HUES64 (cell line): ENCODE results near the gene ANXA2R.
"Not testable (repeated sequence)": the region's sequence is repeated elsewhere in the genome, so short reads cannot be mapped to it uniquely, and the experiment has no call there.

Source experiments
- H3K27ac ChIP-seq: 2 replicates; pipeline ENCODE4 v1.7.0; 2013; ENCODE audit warnings: low read depth, low read length, inconsistent platforms
- H3K27me3 ChIP-seq: 2 replicates; pipeline ENCODE4 v1.6.1; 2013; ENCODE audit warnings: mild to moderate bottlenecking, low read length; ENCODE audit not compliant: insufficient read depth
- H3K36me3 ChIP-seq: 2 replicates; pipeline ENCODE4 v1.6.1; 2013; ENCODE audit warnings: mild to moderate bottlenecking, low read length; ENCODE audit not compliant: insufficient read depth
- H3K4me1 ChIP-seq: 2 replicates; pipeline ENCODE4 v1.6.1; 2013; ENCODE audit warnings: mild to moderate bottlenecking, low read length, moderate library complexity; ENCODE audit not compliant: insufficient read depth
- H3K4me3 ChIP-seq: 2 replicates; pipeline ENCODE4 v1.5.1; 2013; ENCODE audit warnings: mild to moderate bottlenecking, low read length, moderate library complexity
- H3K9ac ChIP-seq: 2 replicates; pipeline ENCODE4 v1.6.1; 2013; ENCODE audit warnings: mild to moderate bottlenecking, low read depth, low read length
- H3K9me3 ChIP-seq: 2 replicates; pipeline ENCODE4 v1.6.1; 2013; ENCODE audit warnings: low read depth, low read length; ENCODE audit not compliant: insufficient read depth
- WGBS: fragments of 150-250, 120-280 bp; methylation state at CpG from one replicate; pipeline ENCODE4 v1.1.7; 2013; ENCODE audit warnings: missing lambda C conversion rate; 5-methylcytosine and 5-hydroxymethylcytosine counted together

ANXA2R gene

GRCh38 chr5:43025184-43025950 lies 14.8 kb downstream of the ANXA2R start:
- 0 out of 2 replicates have a peak overlapping the region, but pooled peaks have one; percentile 23 for H3K4me3 ChIP-seq
- H3K9me3 ChIP-seq, H3K9ac ChIP-seq, H3K27ac ChIP-seq, H3K36me3 ChIP-seq, H3K4me1 ChIP-seq: not testable (repeated sequence)
- WGBS: 11% methylated on average over 22 of the region's 25 CpGs
- H3K27me3 ChIP-seq: peaks cover 82% of the 10 kb centered on the region

- Histone ChIP-seq H3K27me3 (peaks cover 88% of the 10 kb centered on the region), H3K9me3 (no peaks in the 10 kb centered on the region), H3K4me3 (no peak overlapping the region), H3K36me3 (no peaks in the 10 kb centered on the region), H3K4me1 (peaks cover 16% of the 10 kb centered on the region), H3K9ac (no peak overlapping the region), H3K27ac (no peak overlapping the region)
- 82% methylated on average over 6 of the region's 6 CpGs for WGBS
Observed at GRCh38 chr5:43024217-43024616, 15.9 kb downstream of the ANXA2R start.

- H3K36me3 ChIP-seq: no peaks in the 10 kb centered on the region
- no peaks in the 10 kb centered on the region for H3K9me3 ChIP-seq
- H3K9ac ChIP-seq: no peak overlapping the region
- no peak overlapping the region for H3K27ac ChIP-seq
- H3K4me1 ChIP-seq: peaks cover 31% of the 10 kb centered on the region
- no peak overlapping the region for H3K4me3 ChIP-seq
- peaks cover 99% of the 10 kb centered on the region for H3K27me3 ChIP-seq
- WGBS: 93% methylated on average over 2 of the region's 2 CpGs
Observed at GRCh38 chr5:43021151-43021550, 19.0 kb downstream of the ANXA2R start.

- Histone ChIP-seq H3K4me1 (peaks cover 39% of the 10 kb centered on the region), H3K4me3 (peak overlapping the region; percentile 45), H3K36me3 (no peaks in the 10 kb centered on the region), H3K27ac (no peak overlapping the region), H3K27me3 (peaks cover 99% of the 10 kb centered on the region), H3K9me3 (no peaks in the 10 kb centered on the region), H3K9ac (no peak overlapping the region)
- WGBS: 3% methylated on average over 11 of the region's 11 CpGs
Observed at GRCh38 chr5:43020399-43020746, 19.7 kb downstream of the ANXA2R start.

GRCh38 chr5:43019614-43020398 lies 20.3 kb downstream of the ANXA2R start:
- peak overlapping the region; percentile 45 for H3K4me3 ChIP-seq
- 3% methylated on average over 39 of the region's 39 CpGs for WGBS

GRCh38 chr5:43019291-43019613 lies 20.9 kb downstream of the ANXA2R start:
- no peaks in the 10 kb centered on the region for H3K9me3 ChIP-seq
- WGBS: 4% methylated on average over 4 of the region's 6 CpGs
- no peaks in the 10 kb centered on the region for H3K36me3 ChIP-seq
- peaks cover 97% of the 10 kb centered on the region for H3K27me3 ChIP-seq
- H3K27ac ChIP-seq: no peak overlapping the region
- H3K4me1 ChIP-seq: peaks cover 46% of the 10 kb centered on the region
- peak overlapping the region; percentile 45 for H3K4me3 ChIP-seq
- no peak overlapping the region for H3K9ac ChIP-seq

More at GRCh38 chr5:43019614-43020398, 20.3 kb downstream of the ANXA2R start:
- H3K9me3 ChIP-seq: no peaks in the 10 kb centered on the region
- H3K27ac ChIP-seq: no peak overlapping the region
- H3K9ac ChIP-seq: no peak overlapping the region
- H3K4me1 ChIP-seq: peaks cover 44% of the 10 kb centered on the region
- H3K36me3 ChIP-seq: no peaks in the 10 kb centered on the region
- peaks cover 99% of the 10 kb centered on the region for H3K27me3 ChIP-seq

GRCh38 chr5:43017428-43017815 lies 22.7 kb downstream of the ANXA2R start:
- H3K4me3 ChIP-seq: peak overlapping the region; percentile 62
- no peak overlapping the region for H3K9ac ChIP-seq
- H3K27me3 ChIP-seq: peaks cover 92% of the 10 kb centered on the region
- H3K9me3 ChIP-seq: no peaks in the 10 kb centered on the region
- WGBS: under 1% methylated on average over 13 of the region's 13 CpGs
- H3K27ac ChIP-seq: no peak overlapping the region
- H3K36me3 ChIP-seq: no peaks in the 10 kb centered on the region
- H3K4me1 ChIP-seq: peaks cover 46% of the 10 kb centered on the region

- no peak overlapping the region for H3K27ac ChIP-seq
- peaks cover 46% of the 10 kb centered on the region for H3K4me1 ChIP-seq
- whole genome bisulfite sequencing: 7% methylated on average over 4 of the region's 5 CpGs
- peaks cover 90% of the 10 kb centered on the region for H3K27me3 ChIP-seq
- no peaks in the 10 kb centered on the region for H3K36me3 ChIP-seq
- no peak overlapping the region for H3K4me3 ChIP-seq
- H3K9me3 ChIP-seq: no peaks in the 10 kb centered on the region
- H3K9ac ChIP-seq: no peak overlapping the region
Observed at GRCh38 chr5:43016217-43016779, 23.8 kb downstream of the ANXA2R start.

GRCh38 chr5:43014522-43014921 lies 25.6 kb downstream of the ANXA2R start:
- Histone ChIP-seq H3K4me1 (peaks cover 37% of the 10 kb centered on the region), H3K27ac (no peak overlapping the region), H3K9ac (no peak overlapping the region), H3K9me3 (no peaks in the 10 kb centered on the region), H3K36me3 (no peaks in the 10 kb centered on the region), H3K4me3 (no peak overlapping the region), H3K27me3 (peaks cover 90% of the 10 kb centered on the region)

GRCh38 chr5:43010935-43011315 lies 29.2 kb downstream of the ANXA2R start:
- Histone ChIP-seq H3K9ac (no peak overlapping the region), H3K4me3 (no peak overlapping the region), H3K9me3 (no peaks in the 10 kb centered on the region), H3K36me3 (no peaks in the 10 kb centered on the region), H3K27ac (no peak overlapping the region), H3K27me3 (peaks cover 78% of the 10 kb centered on the region), H3K4me1 (peaks cover 17% of the 10 kb centered on the region)
- 93% methylated on average over 3 of the region's 3 CpGs for WGBS

- no peaks in the 10 kb centered on the region for H3K9me3 ChIP-seq
- H3K27me3 ChIP-seq: peaks cover 72% of the 10 kb centered on the region
- peak overlapping the region; percentile 5; the same call in 1 of the 2 replicates for H3K27ac ChIP-seq
- 0 out of 2 replicates have a peak, but pooled peaks cover 4% of the 10 kb centered on the region for H3K4me1 ChIP-seq
- no peaks in the 10 kb centered on the region for H3K36me3 ChIP-seq
- H3K4me3 ChIP-seq: peak overlapping the region; percentile 68
- WGBS: 53% methylated on average over 35 of the region's 35 CpGs
- H3K9ac ChIP-seq: peak overlapping the region; percentile 50
Observed at GRCh38 chr5:43008363-43009153, 31.6 kb downstream of the ANXA2R start.
